ENCODE data around the gene EYA3. TPM values are rescaled to one million over a fixed set of nuclear protein-coding genes. Genes with fewer than 3 reads are reported as not detected.

EYA3 gene
- total and polyA plus RNA-seq, 10 of the 15 experiments (the other 5 are each of a cell fraction or from before 2014, with no cell fraction given), result 13.0 to 46.6 (median 23.4) TPM

DNA sequence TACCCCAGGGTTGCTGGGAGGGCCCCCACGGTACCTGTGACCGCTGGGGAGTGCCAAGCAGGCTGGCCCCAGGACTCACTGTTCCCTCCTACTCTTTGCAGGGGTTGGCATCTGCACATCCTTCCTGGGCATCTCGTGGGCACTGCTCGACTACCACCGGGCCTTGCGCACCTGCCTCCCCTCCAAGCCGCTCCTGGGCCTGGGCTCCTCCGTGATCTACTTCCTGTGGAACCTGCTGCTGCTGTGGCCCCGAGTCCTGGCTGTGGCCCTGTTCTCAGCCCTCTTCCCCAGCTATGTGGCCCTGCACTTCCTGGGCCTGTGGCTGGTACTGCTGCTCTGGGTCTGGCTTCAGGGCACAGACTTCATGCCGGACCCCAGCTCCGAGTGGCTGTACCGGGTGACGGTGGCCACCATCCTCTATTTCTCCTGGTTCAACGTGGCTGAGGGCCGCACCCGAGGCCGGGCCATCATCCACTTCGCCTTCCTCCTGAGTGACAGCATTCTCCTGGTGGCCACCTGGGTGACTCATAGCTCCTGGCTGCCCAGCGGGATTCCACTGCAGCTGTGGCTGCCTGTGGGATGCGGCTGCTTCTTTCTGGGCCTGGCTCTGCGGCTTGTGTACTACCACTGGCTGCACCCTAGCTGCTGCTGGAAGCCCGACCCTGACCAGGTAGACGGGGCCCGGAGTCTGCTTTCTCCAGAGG is 121.9 kb downstream of the EYA3 start:
- DNase-seq (ENCODE audit: low read depth, low spot score), result no peak
- TF ChIP-seq LARP7 (IDR thresholded peaks at IDR 0.05) (no peak), NFYB (IDR thresholded peaks at IDR 0.05; ENCODE audit: insufficient read depth, low read depth, low read length) (no peak), SIX5 (IDR thresholded peaks at IDR 0.05; ENCODE audit: low read depth, low read length, severe bottlenecking) (no peak)
- no peak overlapping the region for H3K27ac ChIP-seq (ENCODE audit: control insufficient read depth, insufficient read depth)
- H4K20me1 ChIP-seq (ENCODE audit: control insufficient read depth, insufficient read depth), result no peaks in the 10 kb centered on the region
- intact Hi-C loops (cut with micrococcal nuclease; ENCODE audit: unreplicated experiment) (no loop called here), in situ Hi-C loops (cut with MboI) (no loop called here)
- BruUV-seq (replicated peaks), result no TSS peak
- no peaks in the 10 kb centered on the region for H3K9me3 ChIP-seq (replicated peaks; ENCODE audit: control insufficient read depth, insufficient read depth, low read length)
- no peak overlapping the region for H3K4me3 ChIP-seq
- ChIA-PET POLR2A (no interaction called here), CTCF (interaction anchor here (1.6 kb wide), 1 partner anchor 268 kb away, joined by 3 read pairs; no protein-coding TSS in a partner anchor), RAD21 (ENCODE audit: unreplicated experiment) (interaction anchor here (0.5 kb wide), 1 partner anchor 110 kb away, joined by 3 read pairs; no protein-coding TSS in a partner anchor), SMC1A (ENCODE audit: uncharacterized antibody, unreplicated experiment) (no interaction called here)
- H3K4me1 ChIP-seq (ENCODE audit: control insufficient read depth, insufficient read depth, low read length), result no peaks in the 10 kb centered on the region; the same call in 1 of the 2 replicates
- H2AFZ ChIP-seq (ENCODE audit: control insufficient read depth, low read depth, low read length), result no peak overlapping the region
- WGBS (ENCODE audit: insufficient coverage, insufficient replicate concordance, low lambda C conversion rate, missing lambda C conversion rate), result 91% methylated on average over 24 of the region's 24 CpGs
- ATAC-seq, result no peak
- H3K36me3 ChIP-seq (ENCODE audit: control insufficient read depth in 2 of 2, insufficient read depth in 2 of 2, low read length in 1 of 2), result peaks cover 5 to 7% of the 10 kb centered on the region in 2 experiments; a peak in 3 of 4 replicates
- no peak for FAIRE-seq
- no peak overlapping the region for H3K9ac ChIP-seq (ENCODE audit: control insufficient read depth, insufficient read depth, low read length)
- no peaks in the 10 kb centered on the region for H3K79me2 ChIP-seq (ENCODE audit: control insufficient read depth, insufficient read depth, low read length)
- H3K27me3 ChIP-seq (replicated peaks in 1 of 2; ENCODE audit: control insufficient read depth in 2 of 2, insufficient read depth in 2 of 2, low read length in 1 of 2), result no peaks in the 10 kb centered on the region
- H3K4me2 ChIP-seq (ENCODE audit: control insufficient read depth, insufficient read depth), result no peak overlapping the region

DNA sequence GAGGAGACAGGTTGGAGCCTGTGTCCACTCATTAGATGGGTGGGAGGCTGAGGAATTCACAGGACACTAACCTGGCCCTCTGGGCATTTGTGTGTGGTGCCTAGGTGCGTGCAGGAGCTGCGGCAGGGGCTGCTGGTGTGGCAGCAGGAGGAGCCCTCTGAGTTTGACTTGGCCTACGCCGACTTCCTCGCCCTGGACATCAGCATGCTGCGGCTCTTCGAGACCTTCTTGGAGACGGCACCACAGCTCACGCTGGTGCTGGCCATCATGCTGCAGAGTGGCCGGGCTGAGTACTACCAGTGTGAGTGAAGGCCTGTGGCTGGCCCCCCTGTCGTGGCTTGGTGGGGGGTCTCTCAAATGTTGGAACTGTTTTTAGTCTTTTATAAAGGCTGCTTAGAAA is 125.0 kb downstream of the EYA3 start:
- BruUV-seq (replicated peaks), result no TSS peak
- H3K9ac ChIP-seq (ENCODE audit: control insufficient read depth, insufficient read depth, low read length), result no peak overlapping the region
- DNase-seq (ENCODE audit: low read depth, low spot score) (no peak), ATAC-seq (no peak), FAIRE-seq (no peak)
- in situ Hi-C loops (cut with MboI), result no loop called here
- peaks cover 4% of the 10 kb centered on the region for H3K4me1 ChIP-seq (ENCODE audit: control insufficient read depth, insufficient read depth, low read length)
- H3K4me3 ChIP-seq, result no peak overlapping the region
- H3K4me2 ChIP-seq (ENCODE audit: control insufficient read depth, insufficient read depth), result no peak overlapping the region
- no peaks in the 10 kb centered on the region for H3K9me3 ChIP-seq (replicated peaks; ENCODE audit: control insufficient read depth, insufficient read depth, low read length)
- ChIA-PET POLR2A (no interaction called here), RAD21 (ENCODE audit: unreplicated experiment) (interaction anchor here (1.0 kb wide), 1 partner anchor 124 kb away, joined by 4 read pairs; no protein-coding TSS in a partner anchor), SMC1A (ENCODE audit: uncharacterized antibody, unreplicated experiment) (no interaction called here), CTCF (interaction anchor here (1.5 kb wide), 1 partner anchor 17 kb away, joined by 4 read pairs; no protein-coding TSS in a partner anchor)
- intact Hi-C loops (cut with micrococcal nuclease; ENCODE audit: unreplicated experiment), result no loop called here
- no peaks in the 10 kb centered on the region for H3K79me2 ChIP-seq (ENCODE audit: control insufficient read depth, insufficient read depth, low read length)
- H4K20me1 ChIP-seq (ENCODE audit: control insufficient read depth, insufficient read depth), result no peaks in the 10 kb centered on the region
- 81% methylated on average over 11 of the region's 11 CpGs for WGBS (ENCODE audit: insufficient coverage, insufficient replicate concordance, low lambda C conversion rate, missing lambda C conversion rate)
- no peak overlapping the region for H3K27ac ChIP-seq (ENCODE audit: control insufficient read depth, insufficient read depth)
- H3K27me3 ChIP-seq (replicated peaks in 1 of 2; ENCODE audit: control insufficient read depth in 2 of 2, insufficient read depth in 2 of 2, low read length in 1 of 2), result no peaks in the 10 kb centered on the region
- no peak overlapping the region for H2AFZ ChIP-seq (ENCODE audit: control insufficient read depth, low read depth, low read length)
- peaks cover 0 to 4% of the 10 kb centered on the region in 2 experiments; a peak in 3 of 4 replicates for H3K36me3 ChIP-seq (ENCODE audit: control insufficient read depth in 2 of 2, insufficient read depth in 2 of 2, low read length in 1 of 2)
- TF ChIP-seq GABPA (IDR thresholded peaks at IDR 0.05; ENCODE audit: low read depth) (no peak), SP1 (IDR thresholded peaks at IDR 0.05; ENCODE audit: low read depth, low read length) (no peak), STAT3 (IDR thresholded peaks at IDR 0.05; ENCODE audit: low read depth, low read length) (no peak), RB1 (IDR thresholded peaks at IDR 0.05; ENCODE audit: borderline replicate concordance) (no peak), SRF (IDR thresholded peaks at IDR 0.05; ENCODE audit: low read depth in 2 of 2, low read length in 2 of 2) (no peak), CBX3 (IDR thresholded peaks at IDR 0.05; ENCODE audit: borderline replicate concordance, low read depth) (no peak), NR2C2 (IDR thresholded peaks at IDR 0.05; ENCODE audit: borderline replicate concordance, control insufficient read depth, insufficient read length, low read depth) (no peak), CHD2 (IDR thresholded peaks at IDR 0.05; ENCODE audit: borderline replicate concordance, low read depth, low read length) (no peak), RCOR1 (conservative IDR thresholded peaks at IDR 0.05; ENCODE audit: low read depth, low read length) (no peak), ESRRA (IDR thresholded peaks at IDR 0.05; ENCODE audit: low read length) (no peak)
- TF ChIP-seq, protein P1, sequence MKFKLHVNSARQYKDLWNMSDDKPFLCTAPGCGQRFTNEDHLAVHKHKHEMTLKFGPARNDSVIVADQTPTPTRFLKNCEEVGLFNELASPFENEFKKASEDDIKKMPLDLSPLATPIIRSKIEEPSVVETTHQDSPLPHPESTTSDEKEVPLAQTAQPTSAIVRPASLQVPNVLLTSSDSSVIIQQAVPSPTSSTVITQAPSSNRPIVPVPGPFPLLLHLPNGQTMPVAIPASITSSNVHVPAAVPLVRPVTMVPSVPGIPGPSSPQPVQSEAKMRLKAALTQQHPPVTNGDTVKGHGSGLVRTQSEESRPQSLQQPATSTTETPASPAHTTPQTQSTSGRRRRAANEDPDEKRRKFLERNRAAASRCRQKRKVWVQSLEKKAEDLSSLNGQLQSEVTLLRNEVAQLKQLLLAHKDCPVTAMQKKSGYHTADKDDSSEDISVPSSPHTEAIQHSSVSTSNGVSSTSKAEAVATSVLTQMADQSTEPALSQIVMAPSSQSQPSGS (IDR thresholded peaks at IDR 0.05; ENCODE audit: low read length), result no peak
- TF ChIP-seq, protein P2, sequence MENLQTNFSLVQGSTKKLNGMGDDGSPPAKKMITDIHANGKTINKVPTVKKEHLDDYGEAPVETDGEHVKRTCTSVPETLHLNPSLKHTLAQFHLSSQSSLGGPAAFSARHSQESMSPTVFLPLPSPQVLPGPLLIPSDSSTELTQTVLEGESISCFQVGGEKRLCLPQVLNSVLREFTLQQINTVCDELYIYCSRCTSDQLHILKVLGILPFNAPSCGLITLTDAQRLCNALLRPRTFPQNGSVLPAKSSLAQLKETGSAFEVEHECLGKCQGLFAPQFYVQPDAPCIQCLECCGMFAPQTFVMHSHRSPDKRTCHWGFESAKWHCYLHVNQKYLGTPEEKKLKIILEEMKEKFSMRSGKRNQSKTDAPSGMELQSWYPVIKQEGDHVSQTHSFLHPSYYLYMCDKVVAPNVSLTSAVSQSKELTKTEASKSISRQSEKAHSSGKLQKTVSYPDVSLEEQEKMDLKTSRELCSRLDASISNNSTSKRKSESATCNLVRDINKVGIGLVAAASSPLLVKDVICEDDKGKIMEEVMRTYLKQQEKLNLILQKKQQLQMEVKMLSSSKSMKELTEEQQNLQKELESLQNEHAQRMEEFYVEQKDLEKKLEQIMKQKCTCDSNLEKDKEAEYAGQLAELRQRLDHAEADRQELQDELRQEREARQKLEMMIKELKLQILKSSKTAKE (IDR thresholded peaks at IDR 0.05; ENCODE audit: low read depth, poor library complexity, severe bottlenecking), result no peak
